NCI-H1048 (cell line): ENCODE measurements around the gene DIRAS1.
"Not testable (repeated sequence)": the region's sequence is repeated elsewhere in the genome, so short reads cannot be mapped to it uniquely, and the experiment has no call there.

Experiments
- DNase-seq: peaks from one replicate; lab custom pipeline; 2025; lab: John Stamatoyannopoulos, UW

DIRAS1 gene

GRCh38 chr19:2676823-2677222 lies 44.3 kb downstream of the DIRAS1 start:
- DNase-seq = no peak

GRCh38 chr19:2675892-2676291 lies 45.3 kb downstream of the DIRAS1 start:
- DNase-seq = no peak

- no peak for DNase-seq
Observed at GRCh38 chr19:2670217-2670616, 51.0 kb downstream of the DIRAS1 start.

- peak; percentile 25 for DNase-seq
Observed at GRCh38 chr19:2668175-2668763, 52.9 kb downstream of the DIRAS1 start.

GRCh38 chr19:2667349-2667748 lies 53.8 kb downstream of the DIRAS1 start:
- not testable (repeated sequence) for DNase-seq

GRCh38 chr19:2666344-2666994 lies 54.7 kb downstream of the DIRAS1 start:
- DNase-seq = no peak

- DNase-seq = no peak
Observed at GRCh38 chr19:2665103-2665502, 56.1 kb downstream of the DIRAS1 start.
